ENCODE data around the gene TCEAL8.
A peak's percentile ranks its signal among the peaks of the same experiment; 100 is the strongest.

Gene TCEAL8

DNA sequence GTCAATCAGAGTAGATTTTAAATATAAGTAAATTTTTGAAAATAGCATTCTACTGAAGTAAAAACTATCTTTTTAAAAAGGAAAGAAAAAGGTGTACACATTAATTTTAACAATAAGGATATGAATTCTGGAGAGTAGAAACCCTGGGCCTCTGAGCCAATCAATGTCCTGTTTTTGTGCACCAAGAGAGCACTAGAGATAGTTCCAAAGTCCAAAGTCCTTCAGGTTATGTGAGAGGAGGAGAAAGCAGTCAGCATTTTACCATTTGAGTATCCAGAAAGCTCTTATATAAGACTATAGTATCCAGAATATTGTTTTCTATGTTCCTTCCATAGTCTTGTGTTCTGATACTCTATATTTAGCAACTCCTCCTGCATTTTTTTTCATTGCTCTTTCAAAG, 3.3 kb upstream of the TCEAL8 start:
- no peak for DNase-seq (ENCODE audit: low read depth in 1 of 2, low spot score in 1 of 2)
- TF ChIP-seq, protein P1, sequence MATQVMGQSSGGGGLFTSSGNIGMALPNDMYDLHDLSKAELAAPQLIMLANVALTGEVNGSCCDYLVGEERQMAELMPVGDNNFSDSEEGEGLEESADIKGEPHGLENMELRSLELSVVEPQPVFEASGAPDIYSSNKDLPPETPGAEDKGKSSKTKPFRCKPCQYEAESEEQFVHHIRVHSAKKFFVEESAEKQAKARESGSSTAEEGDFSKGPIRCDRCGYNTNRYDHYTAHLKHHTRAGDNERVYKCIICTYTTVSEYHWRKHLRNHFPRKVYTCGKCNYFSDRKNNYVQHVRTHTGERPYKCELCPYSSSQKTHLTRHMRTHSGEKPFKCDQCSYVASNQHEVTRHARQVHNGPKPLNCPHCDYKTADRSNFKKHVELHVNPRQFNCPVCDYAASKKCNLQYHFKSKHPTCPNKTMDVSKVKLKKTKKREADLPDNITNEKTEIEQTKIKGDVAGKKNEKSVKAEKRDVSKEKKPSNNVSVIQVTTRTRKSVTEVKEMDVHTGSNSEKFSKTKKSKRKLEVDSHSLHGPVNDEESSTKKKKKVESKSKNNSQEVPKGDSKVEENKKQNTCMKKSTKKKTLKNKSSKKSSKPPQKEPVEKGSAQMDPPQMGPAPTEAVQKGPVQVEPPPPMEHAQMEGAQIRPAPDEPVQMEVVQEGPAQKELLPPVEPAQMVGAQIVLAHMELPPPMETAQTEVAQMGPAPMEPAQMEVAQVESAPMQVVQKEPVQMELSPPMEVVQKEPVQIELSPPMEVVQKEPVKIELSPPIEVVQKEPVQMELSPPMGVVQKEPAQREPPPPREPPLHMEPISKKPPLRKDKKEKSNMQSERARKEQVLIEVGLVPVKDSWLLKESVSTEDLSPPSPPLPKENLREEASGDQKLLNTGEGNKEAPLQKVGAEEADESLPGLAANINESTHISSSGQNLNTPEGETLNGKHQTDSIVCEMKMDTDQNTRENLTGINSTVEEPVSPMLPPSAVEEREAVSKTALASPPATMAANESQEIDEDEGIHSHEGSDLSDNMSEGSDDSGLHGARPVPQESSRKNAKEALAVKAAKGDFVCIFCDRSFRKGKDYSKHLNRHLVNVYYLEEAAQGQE (IDR thresholded peaks at IDR 0.05; ENCODE audit: insufficient replicate concordance, low read depth): no peak
- no peak for TF ChIP-seq POLR2AphosphoS5 (IDR thresholded peaks at IDR 0.05; ENCODE audit: low read depth)
- TF ChIP-seq, protein P2, sequence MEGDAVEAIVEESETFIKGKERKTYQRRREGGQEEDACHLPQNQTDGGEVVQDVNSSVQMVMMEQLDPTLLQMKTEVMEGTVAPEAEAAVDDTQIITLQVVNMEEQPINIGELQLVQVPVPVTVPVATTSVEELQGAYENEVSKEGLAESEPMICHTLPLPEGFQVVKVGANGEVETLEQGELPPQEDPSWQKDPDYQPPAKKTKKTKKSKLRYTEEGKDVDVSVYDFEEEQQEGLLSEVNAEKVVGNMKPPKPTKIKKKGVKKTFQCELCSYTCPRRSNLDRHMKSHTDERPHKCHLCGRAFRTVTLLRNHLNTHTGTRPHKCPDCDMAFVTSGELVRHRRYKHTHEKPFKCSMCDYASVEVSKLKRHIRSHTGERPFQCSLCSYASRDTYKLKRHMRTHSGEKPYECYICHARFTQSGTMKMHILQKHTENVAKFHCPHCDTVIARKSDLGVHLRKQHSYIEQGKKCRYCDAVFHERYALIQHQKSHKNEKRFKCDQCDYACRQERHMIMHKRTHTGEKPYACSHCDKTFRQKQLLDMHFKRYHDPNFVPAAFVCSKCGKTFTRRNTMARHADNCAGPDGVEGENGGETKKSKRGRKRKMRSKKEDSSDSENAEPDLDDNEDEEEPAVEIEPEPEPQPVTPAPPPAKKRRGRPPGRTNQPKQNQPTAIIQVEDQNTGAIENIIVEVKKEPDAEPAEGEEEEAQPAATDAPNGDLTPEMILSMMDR (IDR thresholded peaks at IDR 0.05; ENCODE audit: insufficient read depth, low read length): no peak
- no peak for TF ChIP-seq GABPA (IDR thresholded peaks at IDR 0.05; ENCODE audit: low read depth)
- TF ChIP-seq SPI1 (IDR thresholded peaks at IDR 0.05; ENCODE audit: borderline replicate concordance, low read depth): no peak
- Histone ChIP-seq H3K27ac (replicated peaks) (no peak overlapping the region), H3K4me3 (replicated peaks; ENCODE audit: insufficient read depth, low read length) (no peak overlapping the region), H3K27me3 (ENCODE audit: insufficient read depth, poor library complexity, severe bottlenecking) (no peaks in the 10 kb centered on the region)

DNA sequence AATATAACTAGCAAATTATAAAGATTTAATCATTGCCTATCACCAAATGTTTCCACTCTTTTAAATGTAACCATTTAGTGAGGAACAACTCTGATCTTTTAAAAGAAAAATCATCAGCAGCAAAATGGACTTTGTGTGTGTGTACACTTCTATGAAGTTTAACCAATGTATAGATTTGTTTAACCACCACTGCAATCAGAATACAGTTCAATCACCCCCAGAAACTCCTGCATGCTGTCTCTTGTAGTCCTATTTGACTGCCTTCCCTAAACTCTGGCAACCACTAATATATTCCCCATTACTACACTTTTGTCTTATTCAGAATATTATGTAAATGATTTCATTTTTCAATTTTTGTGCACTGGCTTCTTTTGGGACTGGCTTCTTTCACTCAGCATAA, 1.7 kb upstream of the TCEAL8 start:
- TF ChIP-seq SPI1 (IDR thresholded peaks at IDR 0.05; ENCODE audit: borderline replicate concordance, low read depth) (no peak), POLR2AphosphoS5 (IDR thresholded peaks at IDR 0.05; ENCODE audit: low read depth) (no peak), GABPA (IDR thresholded peaks at IDR 0.05; ENCODE audit: low read depth) (no peak)
- TF ChIP-seq, protein P1 (IDR thresholded peaks at IDR 0.05; ENCODE audit: insufficient replicate concordance, low read depth): no peak
- TF ChIP-seq, protein P2 (IDR thresholded peaks at IDR 0.05; ENCODE audit: insufficient read depth, low read length): no peak
- Histone ChIP-seq H3K4me3 (replicated peaks; ENCODE audit: insufficient read depth, low read length) (no peak overlapping the region), H3K27ac (replicated peaks) (no peak overlapping the region), H3K27me3 (ENCODE audit: insufficient read depth, poor library complexity, severe bottlenecking) (no peaks in the 10 kb centered on the region)
- no peak for DNase-seq (ENCODE audit: low read depth in 1 of 2, low spot score in 1 of 2)

DNA sequence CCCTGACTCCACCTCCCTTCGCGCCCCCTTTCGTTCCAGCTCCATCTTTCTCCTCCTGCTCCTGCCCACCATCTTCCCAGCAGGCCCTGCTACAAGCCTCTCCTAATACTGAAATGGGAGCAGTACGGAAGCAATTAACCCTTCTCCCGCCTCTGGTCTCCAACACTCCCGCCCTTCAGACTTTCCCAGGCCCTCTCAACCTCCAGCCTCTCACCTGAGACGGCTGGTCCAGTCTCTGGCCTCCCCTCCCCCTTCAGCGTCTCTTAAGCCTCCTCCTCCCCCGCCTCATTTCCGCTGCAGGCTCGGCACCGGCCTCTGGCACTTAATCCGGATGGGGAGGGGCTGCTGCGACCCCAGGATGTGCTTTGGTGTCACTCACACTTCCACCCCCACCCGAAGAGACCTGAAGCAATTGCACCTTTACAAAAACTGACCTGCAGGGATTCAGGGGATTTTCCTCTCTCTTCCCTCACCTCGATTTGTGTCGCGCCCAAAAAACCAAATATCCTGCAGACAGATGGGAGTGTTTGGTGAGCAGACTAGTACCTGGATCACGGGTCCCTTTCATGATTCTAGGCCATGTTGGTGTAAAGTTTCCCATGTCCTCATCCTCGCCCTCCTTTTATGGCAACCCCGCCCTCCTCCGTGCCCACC, 657 bp downstream of the TCEAL8 start:
- TF ChIP-seq, protein P2 (IDR thresholded peaks at IDR 0.05; ENCODE audit: insufficient read depth, low read length): no peak
- TF ChIP-seq POLR2AphosphoS5 (IDR thresholded peaks at IDR 0.05; ENCODE audit: low read depth) (no peak), GABPA (IDR thresholded peaks at IDR 0.05; ENCODE audit: low read depth) (no peak), SPI1 (IDR thresholded peaks at IDR 0.05; ENCODE audit: borderline replicate concordance, low read depth) (no peak)
- TF ChIP-seq, protein P1 (IDR thresholded peaks at IDR 0.05; ENCODE audit: insufficient replicate concordance, low read depth): no peak
- no peaks in the 10 kb centered on the region for H3K27me3 ChIP-seq (ENCODE audit: insufficient read depth, poor library complexity, severe bottlenecking)
- H3K4me3 ChIP-seq (replicated peaks; ENCODE audit: insufficient read depth, low read length): peak overlapping the region; percentile 49
- peak in 1 of 2 experiments; percentile 11 for DNase-seq (ENCODE audit: low read depth in 1 of 2, low spot score in 1 of 2)
- peak overlapping the region; percentile 57 for H3K27ac ChIP-seq (replicated peaks)

All from HL-60 (cell line).